SK-MEL-5 (cell line): ENCODE data around the gene PGAM1. TPM values are rescaled to one million over a fixed set of nuclear protein-coding genes. Genes with fewer than 3 reads are reported as not detected.
"Not testable (repeated sequence)": the region's sequence is repeated elsewhere in the genome, so short reads cannot be mapped to it uniquely, and the experiment has no call there.

Experiments used
- DNase-seq: peaks from one replicate; pipeline ENCODE4 v3.0.0-alpha.2; 2016; ENCODE audit warnings: low read depth, low spot score
- in situ Hi-C: cut with HindIII; loops from 2 replicates; pipeline ENCODE4 v1.10.0; 2016; ENCODE audit warnings: low sequenced_read_pairs, high pct_unique_total_duplicates, low pct_unique_long_range_greater_than_20kb
- total RNA-seq: library from RNA; depleted of rRNA; stranded (reverse); fragments of >200 nt; shearing (Covaris generic); gene quantifications from 2 replicates; pipeline ENCODE4 v1.2.3, GENCODE V29; 2014

The PGAM1 gene
- total RNA-seq, 1 experiment from 2014 or later = 572 TPM

DNA sequence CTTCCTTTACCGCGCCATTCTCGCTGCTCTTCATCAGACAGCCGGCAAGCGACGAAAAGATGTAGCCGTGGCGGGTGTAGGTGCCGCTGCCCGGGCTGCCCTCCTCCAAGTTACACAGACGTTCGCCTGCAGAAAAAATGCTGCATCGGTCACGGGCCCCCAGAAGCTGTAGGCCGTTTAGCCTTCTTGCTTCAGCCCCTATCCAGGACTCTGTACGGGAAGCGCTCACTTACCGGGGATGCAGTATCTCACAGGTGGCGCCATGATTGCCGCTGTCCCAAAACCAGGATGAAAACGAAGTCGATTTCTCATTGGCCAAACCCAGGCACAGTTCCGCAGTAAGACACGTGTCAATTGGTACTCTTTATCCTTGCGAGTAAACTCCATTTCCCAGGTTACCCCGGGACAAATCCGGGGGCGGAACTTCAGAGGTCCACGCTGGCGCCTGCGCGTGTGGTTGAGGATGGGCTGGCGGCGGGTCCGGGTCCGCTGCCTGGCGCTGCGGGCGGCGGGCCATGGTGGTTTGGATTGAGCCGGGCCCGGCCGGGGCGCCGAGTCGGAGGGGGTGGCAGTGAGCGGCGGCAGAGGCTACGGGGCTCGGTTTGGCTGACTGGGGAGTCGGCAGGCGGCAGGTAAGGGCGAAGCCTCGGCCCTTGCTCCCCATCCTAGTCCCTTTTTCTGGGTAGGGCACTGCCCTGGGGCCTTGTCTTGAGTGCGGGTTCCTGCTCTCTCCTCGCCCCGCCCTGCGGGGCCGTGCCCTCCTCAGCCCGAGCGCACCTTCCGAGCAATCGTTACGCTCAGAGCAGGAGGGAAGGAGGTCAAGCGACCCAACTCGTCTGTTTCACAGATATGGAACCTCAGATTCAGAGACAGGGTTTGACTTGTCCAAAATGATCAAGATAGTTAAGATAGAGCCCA, 20.0 kb downstream of the PGAM1 start, which contains the start of the genes EXOSC1 and ZDHHC16:
EXOSC1 (minus strand) TSS at position 285 of the 918 bp plus-strand sequence; CDS start at position 264, 21 bp downstream.
ZDHHC16 (plus strand) TSS at position 454 of the 918 bp plus-strand sequence. CDS start 5,501 bp downstream, outside the sequence.
- in situ Hi-C loops = no loop called here
- DNase-seq = peak; percentile 96

DNA sequence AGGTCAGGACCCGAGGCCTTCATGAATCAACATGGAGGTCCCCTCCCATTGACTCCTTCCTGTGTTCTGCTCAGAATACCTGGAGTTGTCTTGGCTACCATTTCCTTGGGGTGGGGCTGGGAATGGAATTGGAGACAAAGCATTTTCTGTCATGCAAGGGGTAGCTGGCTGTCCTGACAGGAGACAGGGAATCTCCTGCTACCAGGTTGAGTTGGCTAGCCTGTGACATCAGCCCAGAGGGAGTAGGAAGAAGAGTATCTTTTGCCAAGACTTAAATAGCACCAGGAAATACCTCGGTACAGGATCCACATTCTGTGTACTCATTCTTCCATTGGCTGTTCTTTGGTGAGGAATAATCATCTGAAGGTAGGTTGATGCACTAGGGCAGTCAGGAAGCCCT, 24.8 kb downstream of the PGAM1 start:
- no peak for DNase-seq
- in situ Hi-C loops = no loop called here

DNA sequence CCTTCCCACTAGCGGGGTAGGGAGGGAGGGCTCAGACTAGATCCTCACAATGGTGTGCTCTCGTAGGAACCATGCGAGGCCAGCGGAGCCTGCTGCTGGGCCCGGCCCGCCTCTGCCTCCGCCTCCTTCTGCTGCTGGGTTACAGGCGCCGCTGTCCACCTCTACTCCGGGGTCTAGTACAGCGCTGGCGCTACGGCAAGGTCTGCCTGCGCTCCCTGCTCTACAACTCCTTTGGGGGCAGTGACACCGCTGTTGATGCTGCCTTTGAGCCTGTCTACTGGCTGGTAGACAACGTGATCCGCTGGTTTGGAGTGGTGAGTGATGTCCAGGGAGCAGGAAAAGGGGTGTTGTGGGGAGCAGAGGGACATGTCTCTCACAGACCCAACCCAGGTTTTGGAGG, 25.6 kb downstream of the PGAM1 start:
- in situ Hi-C loops = no loop called here
- DNase-seq = no peak

DNA sequence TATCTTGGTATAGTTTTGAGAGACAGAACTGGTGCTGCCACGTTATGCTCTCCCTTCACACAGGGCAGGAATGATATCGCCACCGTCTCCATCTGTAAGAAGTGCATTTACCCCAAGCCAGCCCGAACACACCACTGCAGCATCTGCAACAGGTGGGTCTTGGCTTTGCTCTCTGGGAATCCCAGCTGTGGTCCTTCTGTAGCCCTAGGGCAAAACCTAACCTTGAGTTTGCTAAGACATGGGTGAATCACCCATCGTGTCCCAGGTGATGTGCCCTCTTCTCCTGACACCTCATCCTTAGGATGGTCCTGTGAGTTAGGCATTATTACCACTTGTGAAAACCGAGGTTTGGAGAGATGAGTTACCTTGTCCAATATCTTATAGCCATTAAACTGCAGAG, 26.4 kb downstream of the PGAM1 start:
- DNase-seq = no peak
- in situ Hi-C loops = no loop called here

DNA sequence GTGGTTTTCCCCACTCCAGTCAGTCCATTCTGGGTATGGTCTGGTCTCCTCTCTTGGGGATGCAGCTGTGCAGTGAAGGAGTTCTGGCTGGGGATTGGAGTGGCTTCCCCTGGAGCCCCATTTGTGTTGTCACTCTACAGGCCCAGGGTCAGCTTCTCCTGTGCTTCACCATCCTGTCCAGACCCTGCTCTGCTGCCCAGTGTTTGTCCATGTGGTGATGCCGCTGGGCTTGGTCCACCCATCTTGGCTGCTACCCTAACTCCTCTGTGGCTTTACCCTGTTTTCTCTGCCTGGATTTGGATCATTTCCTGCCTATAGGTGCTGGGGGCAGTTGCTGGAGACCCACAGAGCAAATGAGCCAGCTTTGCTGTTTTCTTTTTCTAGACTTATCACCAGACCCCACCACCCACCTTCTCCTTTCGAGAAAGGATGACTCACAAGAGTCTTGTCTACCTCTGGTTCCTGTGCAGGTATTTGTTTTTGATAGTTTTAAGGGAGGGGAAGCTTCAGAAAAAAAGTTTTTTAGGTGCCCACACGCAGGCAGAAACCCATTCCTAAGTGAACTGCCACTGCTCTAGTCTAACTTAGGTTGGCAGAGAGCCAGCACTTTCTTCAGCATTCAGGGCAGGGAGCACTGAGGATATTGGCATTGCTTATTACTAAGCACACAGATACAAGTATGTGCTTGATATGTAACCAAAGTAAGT, 28.5 kb downstream of the PGAM1 start:
- in situ Hi-C loops = no loop called here
- no peak for DNase-seq

DNA sequence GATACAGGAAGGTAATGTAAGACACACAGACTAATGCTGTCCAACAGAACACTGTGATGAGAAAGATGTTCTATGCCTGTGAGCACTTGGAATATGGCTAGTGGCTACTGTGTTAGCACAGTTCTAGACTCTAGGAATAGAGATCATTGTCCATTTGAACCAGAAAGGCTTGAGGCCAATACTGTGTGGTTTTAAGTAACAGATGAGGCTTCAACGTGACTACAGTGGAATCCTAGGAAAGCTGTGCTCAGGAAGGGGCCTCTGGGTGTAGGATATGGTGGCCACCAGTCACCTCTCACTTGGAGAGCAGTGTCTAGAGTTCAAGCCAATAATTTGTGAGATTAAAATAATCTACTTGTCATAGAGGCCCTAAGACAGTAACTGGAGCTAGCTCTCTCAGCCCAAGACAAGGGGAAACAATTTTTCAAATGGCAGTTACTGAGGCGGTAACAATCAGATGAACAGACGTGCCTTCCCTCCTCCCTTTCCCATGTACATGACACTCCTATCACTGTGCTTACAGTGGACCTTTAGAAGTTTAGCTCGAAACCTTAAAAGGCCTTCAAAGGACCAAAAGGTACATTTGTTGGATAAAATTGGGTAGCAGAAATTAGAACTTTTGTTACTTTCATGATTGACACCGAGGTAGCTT, 30.2 kb downstream of the PGAM1 start:
- in situ Hi-C loops = no loop called here
- peak; percentile 15 for DNase-seq

DNA sequence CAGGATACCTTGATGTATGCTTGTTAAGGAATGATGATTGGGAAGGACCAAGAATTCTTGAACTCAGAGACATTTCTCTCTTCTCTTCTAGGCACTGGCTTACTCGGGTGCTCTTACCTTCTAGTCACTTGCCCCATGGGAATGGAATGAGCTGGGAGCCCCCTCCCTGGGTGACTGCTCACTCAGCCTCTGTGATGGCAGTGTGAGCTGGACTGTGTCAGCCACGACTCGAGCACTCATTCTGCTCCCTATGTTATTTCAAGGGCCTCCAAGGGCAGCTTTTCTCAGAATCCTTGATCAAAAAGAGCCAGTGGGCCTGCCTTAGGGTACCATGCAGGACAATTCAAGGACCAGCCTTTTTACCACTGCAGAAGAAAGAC, 30.7 kb downstream of the PGAM1 start:
- in situ Hi-C loops = no loop called here

DNA sequence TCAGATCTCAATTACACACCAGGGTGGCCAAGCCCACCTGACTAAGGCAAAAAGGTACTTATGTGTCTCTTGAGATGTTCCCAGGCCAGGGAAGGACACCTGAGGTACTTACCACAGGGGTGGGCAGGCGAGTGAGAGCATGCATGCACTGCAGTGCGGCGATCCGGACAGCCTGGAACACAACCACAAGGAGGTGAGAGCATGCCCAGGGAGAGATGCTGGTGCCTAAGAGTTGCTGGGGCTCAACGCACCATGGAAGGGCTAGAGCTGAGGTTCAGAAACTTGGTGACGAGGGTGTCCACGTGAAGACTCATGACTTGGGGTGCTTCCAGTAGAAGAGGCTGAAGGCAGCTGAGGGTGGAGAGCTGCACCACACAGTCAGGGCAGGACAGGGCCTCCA, 33.1 kb downstream of the PGAM1 start:
- in situ Hi-C loops = no loop called here
- no peak for DNase-seq

More for the DNA sequence above, 30.7 kb downstream of the PGAM1 start:
- DNase-seq = no peak

DNA sequence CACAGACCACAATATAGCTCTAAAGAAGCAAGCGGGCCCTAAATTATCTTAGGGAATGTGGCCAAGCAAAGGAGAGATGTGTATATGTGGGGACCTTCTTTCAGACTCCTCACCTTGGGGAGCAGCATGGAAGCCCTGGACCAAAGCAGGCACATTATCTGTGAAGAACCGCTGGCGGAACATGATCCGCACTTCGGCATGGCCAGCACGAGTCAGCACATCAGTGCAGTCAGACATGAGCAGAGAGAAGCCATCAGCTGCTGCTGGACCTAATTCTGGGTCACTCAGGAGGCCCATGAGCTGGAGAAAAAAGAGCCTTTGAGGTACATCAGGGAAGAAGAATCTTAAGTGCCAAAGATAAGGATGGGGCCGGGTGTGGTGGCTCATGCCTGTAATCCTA, 33.9 kb downstream of the PGAM1 start:
- no peak for DNase-seq
- in situ Hi-C loops = no loop called here

DNA sequence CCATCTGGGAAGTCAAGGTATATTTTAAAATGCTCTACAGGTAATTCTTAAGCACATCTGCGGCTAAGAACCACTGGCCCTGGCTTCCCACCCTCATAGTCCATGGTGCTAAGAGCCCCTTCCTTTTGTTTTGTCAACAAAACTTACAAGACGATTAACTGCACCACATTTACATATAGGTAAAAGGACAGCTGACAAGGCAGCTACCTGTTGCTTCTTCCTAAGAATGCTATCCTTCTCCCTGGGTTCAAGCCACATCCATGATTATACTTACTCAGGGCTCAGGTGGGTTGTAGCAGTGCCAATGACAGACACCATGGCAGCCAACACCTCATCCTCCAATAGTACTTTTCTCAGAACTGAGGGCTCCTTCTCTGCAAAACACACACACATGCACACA, 36.3 kb downstream of the PGAM1 start:
- no peak for DNase-seq
- in situ Hi-C loops = no loop called here

DNA sequence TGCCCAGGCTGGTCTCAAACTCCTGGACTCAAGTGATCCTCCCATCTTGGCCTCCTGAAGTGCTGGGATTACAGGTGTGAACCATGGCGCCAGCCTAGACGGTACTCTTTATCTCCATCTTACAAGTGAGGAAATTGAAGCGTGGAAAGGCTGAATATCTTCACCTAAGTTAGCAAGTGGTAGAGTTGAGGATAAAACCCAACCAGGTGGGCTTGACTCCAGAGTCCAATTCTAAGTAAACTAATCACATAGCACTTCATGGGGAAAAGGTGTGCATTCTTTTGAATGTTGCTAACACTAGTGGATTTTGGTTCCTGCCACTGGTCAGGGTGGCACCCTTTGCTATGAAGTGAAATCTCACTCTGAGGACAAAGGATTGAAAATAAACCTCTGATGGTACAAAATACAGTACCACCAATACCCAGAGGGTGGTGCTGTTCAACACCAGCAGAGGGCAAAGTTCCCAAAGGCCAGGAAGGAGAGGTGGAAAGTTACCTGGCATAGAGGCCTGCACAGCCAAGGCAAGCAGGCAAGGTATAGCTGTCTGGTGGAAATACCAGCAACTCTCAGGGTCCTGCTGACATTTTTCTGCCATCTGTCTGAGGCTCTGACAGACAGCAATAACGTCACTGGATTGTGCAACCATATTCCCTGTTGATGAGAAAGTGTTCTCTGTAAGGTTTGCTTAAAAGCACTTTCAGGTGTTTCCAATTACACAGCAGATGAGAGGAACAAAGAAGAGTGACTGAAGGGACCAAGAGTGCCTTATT, 37.6 kb downstream of the PGAM1 start:
- peak; percentile 59 for DNase-seq
- in situ Hi-C loops = no loop called here

DNA sequence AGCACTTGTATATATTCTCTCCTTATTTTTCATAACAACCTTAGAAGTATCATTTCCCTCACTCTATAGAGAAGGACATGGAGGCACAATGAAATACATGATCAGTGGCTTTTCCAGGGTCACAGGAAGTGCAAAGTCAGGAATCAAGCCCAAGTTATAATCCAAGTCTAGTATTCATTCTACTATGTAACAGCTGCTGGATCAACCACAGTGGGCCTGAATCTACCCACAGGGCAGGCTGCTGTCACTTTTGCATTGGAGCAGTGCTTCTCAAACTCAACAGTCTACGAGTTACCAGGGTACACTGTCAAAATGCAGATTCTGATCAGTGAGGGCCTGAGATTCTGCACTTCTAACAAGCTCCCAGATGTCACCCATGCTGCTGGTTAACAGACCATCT, 38.2 kb downstream of the PGAM1 start:
- no peak for DNase-seq
- in situ Hi-C loops = no loop called here

DNA sequence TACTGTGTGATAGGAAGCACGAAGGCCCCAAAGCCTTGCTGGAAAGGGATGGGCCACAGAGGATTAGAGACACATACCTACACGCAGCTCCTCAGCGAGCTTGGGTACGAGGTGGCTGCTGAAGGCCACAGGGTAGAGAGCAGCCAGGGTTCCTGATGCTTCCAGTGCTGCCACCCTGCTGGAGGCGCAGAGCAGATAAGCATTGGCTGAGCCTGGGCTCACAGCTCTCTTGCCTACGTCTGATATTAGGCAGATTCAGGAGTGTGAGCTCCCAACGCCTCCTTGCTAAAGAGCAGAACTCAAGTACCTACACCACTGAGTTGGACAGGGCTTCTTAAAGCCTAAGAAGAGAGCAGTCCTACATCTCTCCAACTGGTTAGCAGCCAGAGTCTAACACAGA, 40.0 kb downstream of the PGAM1 start:
- in situ Hi-C loops = no loop called here
- no peak for DNase-seq

DNA sequence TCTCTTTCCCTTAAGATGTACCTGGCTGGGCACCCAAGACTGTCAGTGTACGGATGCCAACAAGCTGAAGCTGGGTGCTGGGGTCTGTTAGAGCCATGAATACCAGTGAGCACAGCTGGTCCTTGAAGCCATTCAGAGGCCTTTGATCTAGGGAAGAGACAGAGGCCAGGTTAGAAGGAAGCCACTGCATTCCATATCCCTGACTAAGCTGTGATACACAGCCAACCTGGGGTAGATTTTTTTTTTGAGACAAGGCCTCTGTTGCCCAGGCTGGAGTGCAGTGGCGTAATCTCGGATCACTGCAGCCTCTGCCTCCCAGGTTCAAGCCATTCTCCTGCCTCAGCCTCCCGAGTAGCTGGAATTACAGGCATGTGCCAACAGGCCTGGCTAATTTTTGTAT, 40.8 kb downstream of the PGAM1 start:
- no peak for DNase-seq
- in situ Hi-C loops = no loop called here

DNA sequence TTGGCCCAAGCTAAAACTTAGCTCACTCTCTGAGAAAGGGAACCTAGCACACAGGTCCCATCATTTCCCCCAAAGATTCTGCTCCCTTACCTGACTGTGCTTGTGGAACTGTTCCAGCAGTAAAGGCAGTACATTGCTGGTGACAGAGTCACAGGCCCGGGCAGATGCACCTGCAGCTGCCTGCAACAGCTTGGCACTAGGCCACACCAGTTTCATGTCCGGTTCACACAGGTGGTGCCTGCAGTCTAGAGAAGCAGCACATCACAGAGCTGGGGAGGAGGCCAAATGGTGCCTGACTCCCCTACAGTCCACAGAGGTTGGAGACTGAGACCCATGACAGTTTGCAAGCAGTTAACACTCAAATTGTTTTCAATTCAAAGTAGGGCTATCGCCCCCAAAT, 42.2 kb downstream of the PGAM1 start:
- in situ Hi-C loops = no loop called here
- DNase-seq = no peak

DNA sequence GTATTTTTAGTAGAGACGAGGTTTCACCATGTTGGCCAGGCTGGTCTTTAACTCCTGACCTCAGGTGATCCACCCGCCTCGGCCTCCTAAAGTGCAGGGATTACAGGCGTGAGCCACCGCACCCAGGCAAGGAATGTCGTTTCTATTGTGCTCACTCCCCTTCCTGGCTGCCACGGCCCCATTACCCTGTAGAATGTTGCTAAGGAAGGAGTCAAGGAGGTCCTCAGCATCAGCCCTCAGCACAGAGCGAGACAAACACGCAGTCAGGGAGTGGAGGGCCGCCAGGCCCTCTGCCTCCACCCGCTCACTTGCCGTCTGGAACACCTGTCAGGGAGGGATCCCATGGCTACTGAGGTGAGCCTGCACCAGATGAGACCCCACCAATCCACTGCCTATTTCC, 42.8 kb downstream of the PGAM1 start:
- DNase-seq, in situ Hi-C loops: not testable (repeated sequence)

DNA sequence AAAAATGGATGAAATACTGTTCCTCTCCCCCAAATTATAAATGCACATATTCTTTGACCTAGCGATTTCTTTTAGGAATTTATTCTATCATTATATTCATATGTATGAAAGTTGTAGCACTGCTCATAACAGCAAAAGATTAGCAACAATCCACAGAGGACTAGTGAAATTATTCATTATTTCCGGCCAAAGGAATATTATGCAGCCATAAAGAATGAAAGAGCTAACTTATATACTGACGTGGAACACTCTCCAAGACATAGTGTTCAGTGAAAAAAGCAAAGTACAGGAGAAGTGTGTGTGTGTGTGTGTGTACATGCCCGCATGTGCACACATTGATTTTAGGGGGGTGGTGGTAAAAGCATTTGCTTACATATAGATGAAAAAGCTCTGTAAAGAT, 48.9 kb downstream of the PGAM1 start:
- in situ Hi-C loops = no loop called here

More for the DNA sequence above, 48.9 kb downstream of the PGAM1 start:
- DNase-seq = no peak
